ENCODE measurements around the gene XXYLT1.

The XXYLT1 gene

GRCh38 chr3:195105841-195106417 lies 165.0 kb downstream of the XXYLT1 start:
- H3K4me3 ChIP-seq (ENCODE audit: low read depth, low read length, poor library complexity, severe bottlenecking) = no peak overlapping the region
- peak overlapping the region; percentile 21; the same call in 1 of the 2 replicates for H3K4me2 ChIP-seq (ENCODE audit: low read length)

GRCh38 chr3:195105389-195105788 lies 165.6 kb downstream of the XXYLT1 start:
- no peak for TF ChIP-seq CTCF (IDR thresholded peaks at IDR 0.05; ENCODE audit: low read length)
- TF ChIP-seq EZH2 (IDR thresholded peaks at IDR 0.05; ENCODE audit: borderline replicate concordance, low read length) = no peak
- Histone ChIP-seq H3K79me2 (ENCODE audit: insufficient read depth, low read length) (no peaks in the 10 kb centered on the region), H3K27me3 (ENCODE audit: insufficient read depth, low read length) (peaks cover 4% of the 10 kb centered on the region; the same call in 1 of the 2 replicates), H3F3A (ENCODE audit: insufficient read depth, low read length) (no peaks in the 10 kb centered on the region), H3K9me3 (ENCODE audit: low read length) (no peaks in the 10 kb centered on the region), H3K4me3 (ENCODE audit: low read depth, low read length, poor library complexity, severe bottlenecking) (no peak overlapping the region), H3K9me2 (ENCODE audit: low read depth, low read length) (no peaks in the 10 kb centered on the region), H3K27ac (ENCODE audit: low read depth, low read length, poor library complexity, severe bottlenecking) (no peak overlapping the region), H3K4me1 (ENCODE audit: insufficient read depth, low read length, severe bottlenecking) (peaks cover 6% of the 10 kb centered on the region), H4K20me1 (ENCODE audit: insufficient read depth, low read length) (no peaks in the 10 kb centered on the region), H3K4me2 (ENCODE audit: low read length) (no peak overlapping the region), H2AFZ (ENCODE audit: low read length) (no peak overlapping the region), H3K36me3 (ENCODE audit: insufficient read depth, low read length) (no peaks in the 10 kb centered on the region), H3K9ac (ENCODE audit: low read length) (no peak overlapping the region)

More at GRCh38 chr3:195105841-195106417, 165.0 kb downstream of the XXYLT1 start:
- Histone ChIP-seq H3K79me2 (ENCODE audit: insufficient read depth, low read length) (no peaks in the 10 kb centered on the region), H2AFZ (ENCODE audit: low read length) (no peak overlapping the region), H3K27ac (ENCODE audit: low read depth, low read length, poor library complexity, severe bottlenecking) (no peak overlapping the region), H3K9ac (ENCODE audit: low read length) (no peak overlapping the region), H3K36me3 (ENCODE audit: insufficient read depth, low read length) (no peaks in the 10 kb centered on the region), H3K27me3 (ENCODE audit: insufficient read depth, low read length) (peaks cover 4% of the 10 kb centered on the region; the same call in 1 of the 2 replicates), H3K9me3 (ENCODE audit: low read length) (no peaks in the 10 kb centered on the region), H3K4me1 (ENCODE audit: insufficient read depth, low read length, severe bottlenecking) (peaks cover 6% of the 10 kb centered on the region), H4K20me1 (ENCODE audit: insufficient read depth, low read length) (no peaks in the 10 kb centered on the region), H3F3A (ENCODE audit: insufficient read depth, low read length) (no peaks in the 10 kb centered on the region), H3K9me2 (ENCODE audit: low read depth, low read length) (no peaks in the 10 kb centered on the region)
- no peak for TF ChIP-seq EZH2 (IDR thresholded peaks at IDR 0.05; ENCODE audit: borderline replicate concordance, low read length)
- TF ChIP-seq CTCF (IDR thresholded peaks at IDR 0.05; ENCODE audit: low read length) = no peak

- no peak overlapping the region for H3K4me3 ChIP-seq (ENCODE audit: low read depth, low read length, poor library complexity, severe bottlenecking)
- TF ChIP-seq EZH2 (IDR thresholded peaks at IDR 0.05; ENCODE audit: borderline replicate concordance, low read length) = no peak
- TF ChIP-seq CTCF (IDR thresholded peaks at IDR 0.05; ENCODE audit: low read length) = no peak
- H3K4me1 ChIP-seq (ENCODE audit: insufficient read depth, low read length, severe bottlenecking) = peaks cover 6% of the 10 kb centered on the region
- no peak overlapping the region for H3K9ac ChIP-seq (ENCODE audit: low read length)
- no peaks in the 10 kb centered on the region for H4K20me1 ChIP-seq (ENCODE audit: insufficient read depth, low read length)
- H3K36me3 ChIP-seq (ENCODE audit: insufficient read depth, low read length) = no peaks in the 10 kb centered on the region
- no peaks in the 10 kb centered on the region for H3K79me2 ChIP-seq (ENCODE audit: insufficient read depth, low read length)
- H3K4me2 ChIP-seq (ENCODE audit: low read length) = no peak overlapping the region
- H3F3A ChIP-seq (ENCODE audit: insufficient read depth, low read length) = no peaks in the 10 kb centered on the region
- no peak overlapping the region for H3K27ac ChIP-seq (ENCODE audit: low read depth, low read length, poor library complexity, severe bottlenecking)
- peaks cover 4% of the 10 kb centered on the region; the same call in 1 of the 2 replicates for H3K27me3 ChIP-seq (ENCODE audit: insufficient read depth, low read length)
- H3K9me3 ChIP-seq (ENCODE audit: low read length) = no peaks in the 10 kb centered on the region
- no peak overlapping the region for H2AFZ ChIP-seq (ENCODE audit: low read length)
- H3K9me2 ChIP-seq (ENCODE audit: low read depth, low read length) = no peaks in the 10 kb centered on the region
Observed at GRCh38 chr3:195104340-195104739, 166.6 kb downstream of the XXYLT1 start.
